Hypothalamus (tissue), 51 donors: ENCODE measurements around the gene NAP1L1.

Experiments used
- DNase-seq, 51 donors: peaks; one replicate each; lab custom pipeline; 2025; lab: John Stamatoyannopoulos, UW

The NAP1L1 gene, protein sequence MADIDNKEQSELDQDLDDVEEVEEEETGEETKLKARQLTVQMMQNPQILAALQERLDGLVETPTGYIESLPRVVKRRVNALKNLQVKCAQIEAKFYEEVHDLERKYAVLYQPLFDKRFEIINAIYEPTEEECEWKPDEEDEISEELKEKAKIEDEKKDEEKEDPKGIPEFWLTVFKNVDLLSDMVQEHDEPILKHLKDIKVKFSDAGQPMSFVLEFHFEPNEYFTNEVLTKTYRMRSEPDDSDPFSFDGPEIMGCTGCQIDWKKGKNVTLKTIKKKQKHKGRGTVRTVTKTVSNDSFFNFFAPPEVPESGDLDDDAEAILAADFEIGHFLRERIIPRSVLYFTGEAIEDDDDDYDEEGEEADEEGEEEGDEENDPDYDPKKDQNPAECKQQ

DNA sequence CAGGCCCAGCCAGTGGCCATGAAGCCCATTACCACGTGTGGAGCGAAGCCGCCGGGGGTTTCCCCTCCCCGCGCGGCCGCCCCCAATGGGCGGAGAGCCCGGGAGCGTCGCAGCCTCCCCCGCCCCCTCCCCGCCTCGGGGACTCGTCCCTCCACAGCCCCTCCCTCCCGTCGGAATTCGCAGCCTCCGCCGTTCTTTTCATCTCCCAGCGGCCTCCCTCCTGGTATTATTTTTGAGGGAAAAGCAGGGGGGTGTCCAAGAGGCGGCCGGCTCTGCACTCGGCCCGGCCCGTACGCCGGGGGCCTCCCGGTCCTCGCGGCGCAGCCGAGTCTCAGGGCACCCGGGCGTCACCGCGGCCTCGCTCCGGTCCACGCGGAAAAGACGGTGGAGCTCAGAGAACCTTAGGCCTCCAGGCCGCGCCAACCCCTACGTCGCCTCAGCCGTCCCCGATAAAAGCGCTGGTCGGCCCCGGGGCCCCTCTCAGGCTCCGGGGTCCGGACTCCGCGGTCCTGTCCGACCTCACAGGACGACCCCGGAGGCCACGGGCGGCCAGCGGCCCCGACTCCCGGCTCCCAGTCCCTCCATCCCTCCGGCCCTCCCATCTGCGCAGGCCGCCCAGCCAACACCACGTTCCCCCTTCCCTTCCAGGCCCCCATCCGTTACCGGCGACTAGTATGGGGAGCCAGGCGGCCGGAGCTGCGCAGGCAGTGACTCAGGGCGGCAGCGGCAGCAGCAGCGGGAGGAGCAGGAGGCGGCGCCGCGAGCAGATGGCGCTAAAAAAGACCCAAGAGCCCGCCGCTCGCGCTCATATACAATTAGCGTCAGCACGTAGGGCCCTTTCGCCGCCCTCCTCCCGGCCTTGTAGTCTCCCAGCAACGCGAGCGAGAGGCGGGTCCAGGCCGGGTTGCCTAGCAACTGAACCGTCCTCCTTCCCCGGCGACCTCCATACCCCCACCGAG, at the start of gene NAP1L1:
NAP1L1 (minus strand) TSS at position 782 of the 959 bp plus-strand sequence. CDS start 10,466 bp downstream, outside the sequence.
- peak; percentile 70 to 99 (median 95) for DNase-seq

DNA sequence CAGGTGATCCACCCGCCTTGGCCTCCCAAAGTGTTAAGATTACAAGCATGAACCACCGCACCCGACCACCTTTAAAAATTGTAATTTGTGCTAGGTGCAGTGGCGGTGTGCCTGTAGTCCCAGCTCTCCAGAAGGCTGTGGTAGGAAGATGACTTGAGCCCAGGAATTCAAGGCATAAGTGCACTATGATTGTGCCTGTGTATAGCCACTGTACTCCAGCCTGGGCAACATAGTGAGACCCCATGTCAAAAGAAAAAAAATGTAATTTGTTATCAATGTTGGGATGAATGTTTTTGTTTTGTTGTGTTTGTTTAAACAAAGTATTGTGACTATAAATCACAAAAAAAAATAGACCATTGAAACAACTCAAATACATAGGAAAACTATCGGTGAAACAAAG, 43.1 kb upstream of the NAP1L1 start:
- no peak for DNase-seq

DNA sequence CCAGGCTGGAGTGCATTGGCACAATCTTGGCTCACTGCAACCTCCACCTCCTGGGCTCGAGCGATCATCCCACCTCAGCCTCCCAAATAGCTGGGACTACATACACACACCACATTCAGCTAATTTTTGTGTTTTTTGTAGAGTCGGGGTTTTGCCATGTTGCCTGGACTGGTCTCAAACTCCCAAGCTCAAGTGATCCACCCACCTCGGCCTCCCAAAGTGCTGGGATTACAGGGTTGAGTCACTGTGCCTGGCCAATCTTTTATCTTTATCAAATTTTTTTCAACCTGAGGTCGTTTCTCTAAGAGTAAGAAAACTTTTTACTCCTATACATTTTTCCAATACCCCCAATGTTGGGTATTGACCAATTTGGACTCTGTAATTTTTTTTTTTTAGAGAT, 40.0 kb upstream of the NAP1L1 start:
- no peak for DNase-seq

DNA sequence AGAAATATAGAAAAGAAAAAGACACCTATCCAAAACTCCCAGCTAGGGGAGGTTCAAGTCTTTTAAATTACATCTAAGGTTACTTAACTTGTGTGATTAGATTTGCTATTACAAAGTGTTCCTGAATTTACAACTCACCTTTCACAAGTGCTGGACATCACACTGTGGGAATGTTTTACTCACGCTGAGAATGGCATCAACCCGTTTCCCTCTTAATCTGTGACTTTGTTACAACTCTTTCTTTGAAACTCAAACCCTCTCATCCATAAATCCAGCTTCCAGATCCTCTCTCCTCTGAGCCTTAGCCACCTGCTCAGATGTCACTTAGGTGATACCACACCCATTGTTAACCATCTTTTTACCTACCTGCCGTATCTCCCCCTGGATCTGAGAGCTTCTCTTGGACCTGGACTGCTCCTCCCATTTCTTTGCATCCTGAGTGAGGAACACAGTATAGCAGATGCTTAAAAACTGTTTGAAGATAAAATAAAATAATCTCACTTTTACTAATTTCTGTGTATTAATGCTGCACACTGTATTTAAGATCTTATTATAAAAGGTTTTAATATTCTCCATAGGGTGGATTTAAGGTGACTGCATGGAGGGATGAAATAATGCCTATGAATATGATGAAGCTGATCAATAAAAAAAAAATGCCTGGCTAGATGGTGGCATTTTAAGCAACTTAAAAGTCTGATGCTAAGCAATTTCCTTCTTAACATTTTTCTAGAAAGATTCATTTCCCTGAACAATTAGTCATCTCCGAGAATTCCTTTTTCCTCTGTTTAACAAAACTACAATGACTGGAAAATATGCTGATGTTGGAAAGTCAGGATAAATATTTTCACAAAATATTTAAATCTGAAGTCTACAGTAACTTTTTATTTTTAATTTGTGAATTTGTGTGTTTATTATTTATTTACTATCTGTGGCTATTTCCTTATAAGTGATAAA, 39.1 kb upstream of the NAP1L1 start:
- no peak for DNase-seq

DNA sequence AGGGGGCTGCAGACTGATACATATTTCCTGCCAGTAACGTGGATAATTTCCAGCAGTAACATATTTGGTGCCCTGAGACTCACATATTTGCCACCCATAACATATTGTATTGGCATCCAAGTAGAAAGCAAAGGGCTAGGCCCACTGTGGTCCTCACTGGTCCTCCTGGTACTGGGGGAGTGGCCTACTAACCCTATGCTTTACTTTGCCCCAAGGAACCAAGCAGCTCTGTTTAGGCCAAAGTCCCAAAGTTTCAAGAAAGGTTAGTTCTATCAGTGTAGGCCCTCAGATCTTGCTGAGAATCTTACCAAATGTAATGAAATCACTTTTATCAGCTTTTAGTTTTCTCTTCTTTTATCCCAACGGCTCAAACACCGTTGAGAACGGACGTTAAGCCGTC, 35.4 kb upstream of the NAP1L1 start:
- DNase-seq, result no peak

DNA sequence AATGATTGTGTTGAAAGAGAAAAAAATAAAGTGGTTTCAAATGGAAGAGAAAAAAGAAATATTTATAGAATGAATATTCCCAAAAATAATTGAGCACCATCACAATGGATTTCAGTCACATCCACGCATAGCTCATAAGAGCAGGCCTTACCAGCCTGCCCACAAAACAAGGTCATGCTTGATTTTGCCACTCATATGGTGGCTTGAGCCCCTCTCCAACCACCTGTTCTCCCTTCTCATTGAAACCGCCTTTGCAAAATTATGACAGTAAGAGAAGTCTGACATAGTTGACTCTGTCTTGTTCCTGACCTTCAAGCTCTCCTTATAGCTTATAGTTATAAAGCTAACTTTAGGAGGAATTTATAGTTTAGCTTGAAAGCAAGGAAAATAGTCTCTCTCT, 33.3 kb upstream of the NAP1L1 start:
- DNase-seq, result no peak

DNA sequence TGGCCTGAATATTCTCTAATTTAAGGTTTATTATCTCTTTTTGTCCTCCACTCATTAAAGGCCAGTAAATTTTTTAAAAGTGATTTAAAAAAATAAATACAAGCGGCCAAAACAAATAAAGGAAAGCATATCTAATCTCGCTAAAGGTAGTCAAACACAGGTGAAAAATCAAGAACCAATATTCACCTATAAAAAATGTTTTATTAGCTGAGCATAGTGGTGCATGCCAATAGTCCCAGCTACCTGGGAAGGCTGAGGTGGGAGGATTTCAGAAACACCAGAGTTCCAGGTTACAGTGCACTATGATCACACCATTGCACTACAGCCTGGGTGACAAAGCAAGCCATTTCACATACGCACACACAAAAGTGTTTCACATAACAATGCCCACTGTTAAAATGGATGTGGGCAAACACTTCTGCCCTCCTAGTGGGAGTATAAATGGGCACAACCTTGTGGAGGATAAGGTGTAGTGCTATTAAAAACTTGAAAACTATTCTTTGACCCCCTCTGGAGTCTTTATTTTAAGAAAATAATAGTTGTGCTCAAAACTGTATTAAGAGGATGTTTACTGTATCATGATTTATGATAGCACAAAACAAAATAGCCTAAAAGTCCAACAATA, 32.7 kb upstream of the NAP1L1 start:
- no peak for DNase-seq

DNA sequence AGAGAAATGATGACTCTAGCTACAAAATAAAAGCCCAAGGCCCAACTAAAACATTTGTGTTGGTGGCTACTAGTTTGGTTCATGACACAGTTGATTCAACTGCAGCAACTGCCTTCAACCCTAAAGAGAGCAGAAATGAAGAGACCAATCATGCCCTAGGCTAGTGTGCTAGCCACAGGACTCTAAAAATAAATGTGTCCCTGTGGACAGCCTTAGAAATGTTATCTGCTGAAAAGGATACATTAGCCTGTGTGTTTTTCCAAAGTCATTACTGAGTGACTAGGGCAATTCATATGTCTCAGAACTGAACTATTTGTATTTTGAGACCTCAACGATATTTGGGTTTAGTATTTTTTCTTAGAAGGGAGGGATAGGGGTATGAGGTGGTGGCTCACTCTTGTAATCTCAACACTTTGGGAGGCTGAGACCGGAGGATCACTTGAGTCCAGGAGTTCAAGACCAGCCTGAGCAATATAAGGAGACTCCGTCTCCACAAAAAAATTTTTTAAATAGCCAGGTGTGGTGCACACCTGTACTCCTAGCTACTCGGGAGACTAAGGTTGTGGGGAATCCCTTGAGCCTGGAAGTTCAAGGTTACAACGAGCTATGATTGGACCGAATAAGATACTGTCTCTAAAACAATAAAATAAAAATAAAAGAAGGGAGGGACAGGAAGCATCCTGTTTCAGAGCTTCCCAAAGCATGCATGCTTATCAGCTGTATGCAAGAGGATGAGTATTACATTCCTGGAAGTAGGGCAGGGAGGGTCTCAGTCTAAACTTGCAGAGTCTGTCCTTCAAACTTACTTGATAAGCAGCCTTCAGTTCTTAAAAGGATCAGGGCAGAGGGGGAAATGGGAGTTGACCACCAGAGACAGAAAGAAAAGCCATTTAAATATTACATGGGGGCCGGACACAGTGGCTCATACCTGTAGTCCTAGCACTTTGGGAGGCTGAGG, 29.6 kb upstream of the NAP1L1 start:
- no peak for DNase-seq

DNA sequence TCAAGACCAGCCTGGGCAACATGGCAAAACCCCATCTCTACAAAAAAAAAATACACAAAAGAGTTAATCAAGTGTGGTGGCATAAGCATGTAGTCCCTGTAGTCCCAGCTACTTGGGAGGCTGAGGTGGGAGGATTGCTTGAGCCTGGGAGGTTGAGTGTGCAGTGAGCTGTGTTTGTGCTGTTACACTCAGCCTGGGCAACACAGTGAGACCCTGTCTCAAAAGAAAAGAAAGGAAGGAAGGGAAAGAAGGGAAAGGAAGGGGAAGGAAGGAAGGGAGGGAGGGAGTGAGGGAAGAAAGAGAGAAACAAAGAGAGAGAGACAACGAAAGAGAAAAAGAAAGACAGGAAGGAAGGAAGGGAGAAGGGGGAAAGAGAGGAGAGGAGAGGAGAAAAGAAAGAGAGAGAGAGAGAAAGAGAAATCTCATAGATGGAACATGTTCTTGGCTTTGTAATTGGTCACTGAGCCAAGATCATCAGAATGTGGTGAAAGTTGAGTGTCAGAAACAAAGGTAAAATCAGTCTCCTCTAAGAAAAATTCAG, 26.8 kb upstream of the NAP1L1 start:
- no peak for DNase-seq

DNA sequence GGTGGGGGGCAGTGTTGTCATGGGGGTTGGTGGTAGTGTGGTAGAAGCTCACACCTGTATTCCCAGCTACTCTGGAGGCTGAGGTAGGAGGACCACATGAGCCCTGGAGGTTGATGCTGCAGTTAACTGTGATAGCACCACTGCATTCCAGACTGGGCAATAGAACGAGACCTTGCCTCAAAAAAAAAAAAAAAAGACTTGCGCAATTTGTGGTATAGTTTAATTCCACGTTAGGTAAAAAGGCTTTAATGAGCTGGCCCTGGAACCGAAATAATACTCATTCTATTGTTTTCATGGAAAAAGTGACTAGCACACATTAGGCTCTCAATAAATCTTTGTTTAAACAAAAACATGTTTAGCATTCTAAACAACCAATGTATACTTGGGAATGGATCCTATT, 25.4 kb upstream of the NAP1L1 start:
- DNase-seq, result no peak

DNA sequence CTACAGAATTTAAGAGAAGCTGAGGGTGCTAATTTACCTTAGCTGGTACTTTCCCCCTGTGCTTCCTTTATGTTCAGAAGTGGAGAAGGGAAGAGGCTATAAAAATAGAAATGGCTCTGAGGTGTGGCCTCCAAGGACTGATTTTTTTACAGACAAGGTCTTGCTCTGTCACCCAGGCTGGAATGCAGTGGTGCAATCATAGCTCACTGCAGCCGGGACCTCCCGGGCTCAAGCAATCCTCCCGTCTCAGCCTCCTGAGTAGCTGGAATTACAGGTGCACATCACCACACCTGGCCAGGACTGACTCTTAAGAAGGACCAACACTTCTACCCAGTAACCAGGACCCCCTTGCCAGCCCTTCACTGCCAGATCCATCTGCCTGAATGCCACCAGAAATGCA, 23.9 kb upstream of the NAP1L1 start:
- DNase-seq, result no peak

DNA sequence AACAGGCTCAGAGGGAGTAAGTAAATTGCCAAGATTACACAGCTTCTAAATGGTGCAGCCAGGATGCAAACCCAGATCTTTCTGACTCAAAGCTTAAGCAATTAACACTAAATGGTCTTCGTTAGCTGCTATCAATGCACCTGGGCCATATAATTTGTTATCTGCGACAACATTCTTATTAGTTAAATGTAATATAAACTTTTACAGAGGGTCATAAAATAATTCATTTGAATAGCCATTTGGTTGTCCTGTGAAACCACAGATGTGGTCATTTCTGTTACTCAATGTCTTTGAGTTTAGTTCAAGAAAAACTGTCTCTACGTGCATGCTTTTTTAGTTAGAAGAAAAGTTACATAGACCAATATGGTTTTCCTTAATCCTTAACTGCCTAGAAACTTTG, 22.1 kb upstream of the NAP1L1 start:
- DNase-seq, result no peak

DNA sequence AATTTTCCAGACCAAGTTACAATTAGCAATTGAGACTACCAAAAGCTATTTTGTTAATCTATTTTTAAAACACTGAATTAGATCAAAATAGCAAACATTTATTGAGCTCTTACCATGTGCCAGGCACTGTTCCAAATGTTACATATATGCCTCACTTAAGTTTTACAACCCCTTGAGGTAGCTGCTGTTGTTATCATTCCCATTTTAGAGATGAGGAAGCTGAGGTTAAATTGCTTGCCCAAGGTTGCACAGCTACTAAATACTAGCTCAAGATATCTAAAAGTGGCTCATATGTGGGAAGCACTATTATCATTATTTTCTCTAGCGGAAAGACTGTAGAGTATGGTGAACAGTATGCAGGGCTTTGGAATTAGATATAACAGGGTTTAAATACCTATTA, 19.5 kb upstream of the NAP1L1 start:
- no peak for DNase-seq

DNA sequence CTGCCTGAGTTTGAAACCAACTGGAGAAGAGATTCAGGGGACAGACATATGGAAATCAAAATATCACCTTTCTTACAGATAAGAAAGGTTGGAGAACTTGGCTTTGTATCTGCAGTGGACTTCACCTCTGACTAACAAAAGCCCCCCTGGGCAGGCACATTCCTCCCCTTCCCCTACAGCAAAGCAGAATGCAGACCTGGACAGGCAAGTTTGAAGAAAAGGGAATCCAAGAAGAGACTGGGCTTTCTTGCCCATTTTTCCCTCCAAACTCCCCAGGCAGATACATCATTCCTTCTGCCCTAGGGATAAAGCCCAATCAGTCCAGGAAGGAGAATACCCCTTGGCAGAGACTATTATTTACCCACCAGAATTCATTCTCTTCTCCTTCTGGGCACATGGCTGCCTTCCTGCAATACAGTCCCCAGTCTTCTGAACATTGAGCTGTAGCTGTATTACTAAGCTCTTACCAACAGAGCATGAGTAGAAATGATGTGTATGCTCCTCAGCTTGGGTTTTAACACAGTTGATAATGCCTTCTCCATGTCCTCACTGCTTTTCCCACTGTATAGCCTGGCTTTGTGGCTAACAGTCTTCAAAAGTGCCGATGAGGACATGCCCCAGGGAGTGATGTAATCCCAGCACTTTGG, 17.4 kb upstream of the NAP1L1 start:
- DNase-seq, result no peak

DNA sequence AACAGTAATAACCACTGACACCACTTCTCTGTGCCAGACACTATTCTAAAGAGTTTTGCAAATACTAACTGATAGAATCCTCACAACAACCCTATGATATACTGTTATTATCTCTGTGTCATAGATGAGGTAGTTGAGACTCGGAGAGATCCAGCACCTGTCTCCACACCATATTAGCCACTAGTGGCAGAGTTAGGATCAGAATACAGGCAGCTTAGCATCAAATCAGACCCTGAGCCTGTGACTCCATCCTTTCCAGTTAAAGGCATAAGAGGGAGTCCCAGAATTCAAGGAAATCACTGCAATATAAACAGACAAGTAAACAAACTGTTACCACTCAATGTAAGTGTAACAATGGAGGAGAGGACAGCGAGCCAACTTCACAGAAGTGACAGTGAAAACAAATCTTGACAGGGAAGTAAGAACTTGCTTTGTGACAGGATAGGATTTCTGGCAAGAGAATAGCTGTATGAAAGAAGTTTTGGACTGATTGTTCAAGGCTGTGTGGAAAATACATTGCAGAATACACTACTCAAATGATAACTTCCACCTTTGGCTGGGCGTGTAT, 11.7 kb upstream of the NAP1L1 start:
- no peak for DNase-seq

DNA sequence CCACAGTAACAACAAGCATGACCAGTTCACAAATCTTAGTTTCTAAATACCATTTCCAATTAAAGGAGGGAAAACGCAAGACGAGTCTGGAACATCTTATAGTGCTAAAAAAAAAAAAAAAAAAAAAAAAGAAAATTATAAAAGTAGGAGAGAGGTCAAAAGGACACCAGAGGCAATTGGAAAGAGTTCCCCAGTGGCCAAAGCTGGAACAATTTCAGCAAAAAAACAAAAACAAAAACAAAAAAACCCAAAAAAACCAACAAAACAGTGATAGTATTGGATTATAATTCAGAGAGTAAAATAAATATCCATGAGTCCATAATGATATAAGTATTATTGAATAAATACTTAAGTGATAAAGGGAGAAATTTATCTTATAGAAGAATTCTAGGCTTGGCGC, 10.3 kb upstream of the NAP1L1 start:
- no peak for DNase-seq

DNA sequence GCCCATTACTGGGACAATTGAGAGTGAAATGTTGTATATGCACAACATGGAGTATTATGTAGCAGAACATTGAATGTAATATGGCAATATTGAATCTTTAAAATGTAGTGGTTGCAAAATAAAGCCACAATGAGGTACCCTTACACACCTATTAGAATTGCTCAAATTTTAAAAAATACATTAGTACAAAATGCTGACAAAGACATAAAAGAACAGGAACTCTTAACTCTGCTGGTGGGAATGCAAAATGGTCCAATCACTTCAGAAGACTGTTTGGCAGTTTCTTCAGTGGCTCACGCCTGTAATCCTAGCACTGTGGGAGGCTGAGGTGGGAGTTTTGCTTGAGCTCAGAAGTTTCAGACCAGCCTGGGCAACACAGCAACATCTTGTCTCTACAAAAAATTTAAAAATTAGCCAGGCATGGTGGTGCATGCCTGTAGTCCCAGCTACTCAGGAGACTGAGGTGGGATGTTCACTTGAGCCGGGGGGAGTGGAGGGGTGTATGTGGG, 6.8 kb upstream of the NAP1L1 start:
- DNase-seq, result no peak

DNA sequence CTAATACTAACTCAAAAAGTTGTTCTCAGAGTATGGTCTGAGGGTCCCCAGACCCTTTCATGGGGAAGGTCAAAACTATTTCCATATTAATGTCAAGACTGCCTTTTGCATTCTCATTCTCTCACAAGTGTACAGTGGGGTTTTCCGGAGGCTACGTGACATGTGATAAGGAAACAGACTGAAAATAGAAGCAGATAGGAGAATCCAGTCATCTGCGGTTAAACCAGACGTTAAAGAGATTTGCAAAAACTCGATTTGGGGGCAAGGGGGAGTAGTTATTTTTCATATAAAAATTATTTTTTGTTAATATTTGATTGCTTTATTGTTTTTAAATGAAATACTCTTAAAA, 1.0 kb upstream of the NAP1L1 start:
- DNase-seq, result peak in 3 of 51 donors; percentile 3 to 70 (median 15)
